ENCODE results near the gene HSPB3. TPM values are rescaled to one million over a fixed set of nuclear protein-coding genes. Genes with fewer than 3 reads are reported as not detected.
"Not testable (repeated sequence)": the region's sequence is repeated elsewhere in the genome, so short reads cannot be mapped to it uniquely, and the experiment has no call there.

HSPB3 gene
- total RNA-seq, 1 donor from 2014 or later, result 498 TPM

DNA sequence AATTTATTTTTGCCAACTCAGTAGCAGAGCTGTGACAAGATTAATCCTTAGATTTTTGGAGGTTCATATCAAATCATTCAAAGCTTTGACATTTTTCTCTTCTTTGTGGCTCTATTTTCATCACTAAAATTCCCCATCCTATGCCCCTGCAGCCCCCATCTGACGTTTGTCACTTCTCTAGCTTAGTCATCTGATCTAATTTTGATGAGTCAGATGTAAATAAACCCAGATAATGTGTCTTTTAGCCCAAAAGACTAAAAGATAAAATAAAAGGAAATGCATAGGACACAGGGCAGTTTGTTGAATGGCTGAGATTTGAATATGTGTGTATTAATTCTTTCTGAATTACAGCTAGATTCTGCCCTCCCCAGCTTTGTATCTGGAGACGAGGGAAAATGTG lies 897 bp upstream of the HSPB3 start:
- no peak for DNase-seq (ENCODE audit: low read depth)

DNA sequence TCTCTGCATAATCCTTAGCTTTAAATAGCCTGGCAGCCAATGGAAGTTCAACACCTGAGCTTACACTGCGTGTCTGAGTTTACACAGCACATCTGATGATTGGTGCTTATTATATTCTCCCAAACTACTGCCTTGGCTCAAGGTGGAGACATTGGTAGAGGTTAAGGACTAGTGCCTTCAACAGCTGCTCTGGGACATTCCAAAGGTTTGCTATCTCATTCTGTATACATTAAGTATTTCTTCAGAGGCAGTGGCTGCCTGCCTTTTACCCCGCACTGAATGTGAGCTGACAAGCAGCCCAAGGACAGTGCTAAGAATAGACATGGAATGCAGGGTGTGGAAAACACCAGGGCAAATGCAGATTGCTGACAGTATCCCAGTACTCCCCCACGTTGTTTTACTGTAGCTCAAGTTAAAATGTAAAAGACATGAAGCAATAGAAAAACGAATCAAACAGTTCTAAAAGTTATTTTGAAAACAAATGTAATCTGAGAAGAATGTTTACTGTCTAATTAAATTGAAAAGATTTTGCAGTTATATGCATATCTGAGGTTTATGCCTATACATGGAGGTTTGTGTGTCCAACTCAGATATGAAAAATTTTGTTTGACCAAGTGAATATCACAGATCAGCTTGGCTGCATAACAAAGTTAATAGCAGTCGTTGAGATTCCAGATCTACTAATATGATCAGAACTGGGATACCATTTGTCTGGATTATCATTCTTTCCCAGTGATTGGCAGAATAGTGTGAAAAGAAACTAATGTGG lies 1.8 kb downstream of the HSPB3 start:
- peak; percentile 95 for DNase-seq (ENCODE audit: low read depth)

DNA sequence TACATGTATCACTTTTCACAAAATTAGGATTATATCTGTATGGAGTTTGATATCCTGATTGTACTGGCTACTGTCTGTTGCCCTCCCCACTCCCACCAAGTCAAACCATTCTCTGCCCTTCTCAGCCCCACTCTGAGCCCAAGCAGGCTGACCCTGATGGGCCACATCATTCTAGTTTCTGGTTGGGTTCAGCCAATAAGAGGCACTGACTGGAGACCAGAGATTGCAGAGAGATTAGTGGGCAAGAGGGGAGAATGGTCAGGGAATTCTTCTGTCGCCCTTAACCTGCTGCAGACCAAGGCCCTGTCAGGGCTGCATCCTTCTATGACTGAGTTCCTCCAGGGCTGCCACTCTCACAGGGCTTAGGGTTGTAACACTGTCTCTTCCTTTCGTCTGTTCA lies 2.7 kb downstream of the HSPB3 start:
- DNase-seq (ENCODE audit: low read depth), result peak; percentile 90

DNA sequence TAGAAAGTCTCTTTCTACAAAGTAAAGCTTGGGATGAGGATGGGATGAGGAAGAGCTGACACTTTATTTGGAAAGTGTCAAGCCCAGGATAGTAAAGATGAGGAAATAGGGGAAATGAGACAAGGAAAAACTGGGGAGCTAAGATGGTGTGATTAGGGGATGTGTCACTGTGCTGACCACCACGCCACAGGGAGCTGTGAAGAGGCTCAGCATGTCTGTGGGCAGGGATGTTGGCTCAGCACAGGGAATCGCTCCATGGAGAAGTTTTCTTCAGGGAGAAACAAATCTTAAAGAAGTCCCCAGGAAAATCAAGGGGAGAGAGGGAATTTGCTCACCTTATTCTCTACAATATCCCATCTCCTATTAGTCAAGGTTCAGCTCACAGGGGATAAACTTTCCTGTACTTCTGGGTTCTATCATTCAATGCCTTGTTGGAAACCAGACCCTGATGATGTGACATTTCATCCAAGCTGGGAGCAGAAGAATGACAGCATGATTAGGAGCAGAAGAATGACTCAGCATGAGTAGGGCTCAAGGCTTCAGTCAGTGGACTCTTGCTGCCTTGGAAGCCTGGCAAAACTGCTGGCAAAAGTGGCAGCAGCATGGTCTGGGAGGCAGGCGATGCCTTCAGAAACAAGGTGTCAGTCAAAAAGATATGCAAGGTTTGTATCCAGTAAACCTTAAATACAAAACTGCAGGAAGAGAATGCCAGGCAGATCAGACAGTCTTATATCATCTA lies 4.9 kb downstream of the HSPB3 start:
- peak; percentile 87 for DNase-seq (ENCODE audit: low read depth)

DNA sequence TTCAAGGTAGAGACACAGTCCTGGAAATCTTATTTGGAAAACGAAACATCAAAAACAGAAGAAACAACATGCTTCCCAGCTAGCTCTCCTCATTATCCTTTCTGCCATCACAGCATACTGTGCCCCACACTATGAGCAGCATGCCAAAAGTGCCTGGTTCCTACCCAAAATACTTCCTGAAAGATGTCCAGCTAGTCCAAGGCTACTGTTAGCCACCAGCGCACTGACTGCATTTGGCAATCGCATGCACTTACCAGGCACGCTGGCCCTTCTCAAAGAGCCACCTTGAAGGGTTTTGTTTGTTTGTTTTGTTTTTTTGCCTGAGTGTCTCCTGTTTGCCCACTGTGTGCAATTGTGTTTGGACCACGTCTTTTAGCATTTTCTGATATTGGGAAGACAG lies 6.8 kb downstream of the HSPB3 start:
- DNase-seq (ENCODE audit: low read depth), result no peak

DNA sequence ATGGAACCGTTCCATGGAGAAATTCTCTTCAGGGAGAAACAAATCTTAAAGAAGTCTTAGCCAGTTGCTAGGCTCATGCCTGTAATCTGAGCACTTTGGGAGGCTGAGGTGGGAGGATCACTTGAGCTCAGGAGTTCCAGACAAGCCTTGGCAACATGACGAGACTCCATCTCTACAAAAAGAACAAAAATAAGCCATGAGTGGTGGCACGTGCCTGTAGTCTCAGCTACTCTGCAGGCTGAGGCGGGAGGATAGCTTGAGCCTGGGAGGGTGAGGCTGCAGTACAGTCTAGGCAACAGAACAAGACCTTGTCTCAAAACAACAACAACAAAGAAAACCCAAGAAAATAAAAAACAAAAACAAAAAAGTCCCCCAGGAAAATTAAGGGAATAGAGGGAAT lies 8.2 kb downstream of the HSPB3 start:
- no peak for DNase-seq (ENCODE audit: low read depth)

DNA sequence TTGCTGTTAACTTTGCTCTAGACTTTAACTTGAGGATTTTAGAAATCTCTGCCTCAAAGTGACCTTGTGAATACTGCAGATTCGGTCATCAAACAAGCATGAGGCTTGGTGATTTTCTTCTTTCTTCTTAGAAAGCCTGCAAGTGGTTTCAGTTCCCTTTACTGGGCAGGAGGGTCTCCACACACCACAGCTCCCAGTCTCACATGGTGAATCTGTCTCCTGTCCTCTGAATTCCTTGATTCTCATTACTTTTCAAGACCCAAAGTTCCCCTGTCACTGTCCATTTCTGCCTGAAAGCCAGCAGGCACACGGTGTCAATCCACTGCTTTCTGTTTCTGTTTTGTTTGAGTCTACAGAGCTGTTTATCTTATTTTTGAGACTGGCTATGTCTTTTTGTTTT lies 14.1 kb downstream of the HSPB3 start:
- peak; percentile 47 for DNase-seq (ENCODE audit: low read depth)

DNA sequence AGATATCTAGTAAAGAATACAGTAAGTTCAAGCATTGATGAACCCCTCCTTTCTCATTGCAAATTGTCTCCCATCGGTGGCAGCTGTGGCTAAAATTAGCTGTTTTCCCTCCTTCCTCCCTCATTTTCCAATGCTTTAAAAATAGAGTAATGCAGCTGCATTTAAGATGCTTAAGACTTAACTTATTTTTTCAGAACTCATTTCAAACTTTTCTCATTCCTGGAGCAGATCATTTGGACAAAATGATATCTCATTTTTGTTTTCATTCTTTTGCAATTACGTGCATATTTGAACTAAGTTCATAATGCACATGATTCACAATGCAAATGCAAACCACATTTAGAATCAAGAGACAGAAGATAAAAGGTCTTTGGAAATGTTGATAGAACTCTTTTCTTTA lies 14.6 kb downstream of the HSPB3 start:
- peak; percentile 48 for DNase-seq (ENCODE audit: low read depth)

DNA sequence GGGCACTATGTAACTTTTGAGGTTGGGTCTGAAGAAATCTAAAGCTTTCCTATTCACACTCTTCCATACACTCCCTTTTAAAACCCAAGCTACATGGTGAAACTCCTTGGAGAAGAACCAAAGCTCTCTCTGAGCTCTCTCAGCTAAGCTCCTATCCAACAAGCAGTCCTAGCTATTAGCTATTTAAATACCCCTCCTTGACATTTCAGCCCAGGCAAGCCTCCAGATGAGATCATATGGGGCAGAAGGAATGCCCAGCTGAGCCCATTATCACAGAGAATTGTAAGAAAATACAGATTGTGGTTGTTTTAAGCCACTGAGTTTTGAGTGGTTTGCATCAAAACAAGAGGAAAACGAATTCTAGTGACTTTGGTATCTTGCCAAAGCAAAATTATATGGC lies 15.2 kb downstream of the HSPB3 start:
- peak; percentile 78 for DNase-seq (ENCODE audit: low read depth)

DNA sequence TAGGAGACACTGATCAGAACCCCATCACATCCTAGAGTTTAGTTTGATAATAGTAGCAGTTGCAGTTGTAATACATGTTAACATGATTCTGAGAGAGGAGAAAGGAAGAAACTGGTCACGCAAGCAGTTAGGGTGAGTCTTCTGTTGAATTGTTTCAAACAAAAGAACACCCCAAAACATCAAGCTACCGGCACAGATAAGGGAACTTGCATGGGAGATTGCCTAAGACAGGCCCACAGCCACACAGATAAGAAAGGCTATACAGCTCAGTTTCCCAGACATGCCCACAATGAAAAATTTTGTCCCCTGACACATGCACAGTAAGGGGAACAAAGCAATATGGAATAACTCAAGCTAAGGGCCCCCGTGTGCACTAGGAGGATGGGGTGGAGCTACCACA lies 15.9 kb downstream of the HSPB3 start:
- DNase-seq (ENCODE audit: low read depth), result no peak

DNA sequence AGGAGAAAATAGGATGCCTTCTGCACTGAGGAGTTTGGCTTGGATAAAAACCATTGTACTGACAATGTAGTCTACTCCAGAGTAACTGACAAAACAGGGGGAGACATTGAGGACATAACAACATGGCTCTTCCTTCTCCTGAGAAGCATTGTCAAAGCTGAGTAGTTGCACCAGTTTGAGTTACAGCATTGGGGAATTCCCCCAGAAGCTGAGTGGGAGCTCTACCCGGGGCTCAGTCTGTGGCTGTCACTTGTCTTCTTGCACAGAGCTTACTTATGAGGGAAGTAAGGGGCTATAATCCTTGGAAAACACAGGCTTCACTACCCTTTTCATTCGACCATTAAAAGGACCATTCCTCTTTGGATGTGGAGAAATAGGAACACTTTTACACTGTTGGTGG lies 21.2 kb downstream of the HSPB3 start:
- DNase-seq (ENCODE audit: low read depth), result no peak

DNA sequence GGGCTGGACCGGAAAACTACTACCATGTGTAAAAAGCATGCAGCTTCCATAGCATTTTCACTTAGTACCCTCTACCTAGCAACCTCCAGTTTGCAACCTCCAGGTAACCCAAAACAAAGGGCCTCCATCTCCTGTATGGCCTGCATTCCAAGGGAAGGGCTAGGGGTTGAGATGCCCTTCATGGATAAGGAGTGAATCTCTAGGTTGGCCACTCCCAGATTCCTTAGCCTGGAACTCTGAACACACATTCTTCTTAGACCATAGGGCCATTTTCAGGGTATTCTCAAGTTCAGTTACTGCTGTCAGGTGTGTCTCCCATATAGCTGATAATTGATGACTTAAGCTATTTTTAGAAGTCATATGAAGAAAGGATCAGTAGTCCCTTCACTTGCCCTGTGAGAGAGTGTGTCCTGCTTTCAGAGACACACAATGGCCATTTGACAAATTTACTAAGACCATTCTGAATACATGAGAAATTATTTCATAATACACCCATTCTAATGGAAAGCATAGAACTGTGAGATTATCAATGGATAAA lies 22.5 kb downstream of the HSPB3 start:
- no peak for DNase-seq (ENCODE audit: low read depth)

DNA sequence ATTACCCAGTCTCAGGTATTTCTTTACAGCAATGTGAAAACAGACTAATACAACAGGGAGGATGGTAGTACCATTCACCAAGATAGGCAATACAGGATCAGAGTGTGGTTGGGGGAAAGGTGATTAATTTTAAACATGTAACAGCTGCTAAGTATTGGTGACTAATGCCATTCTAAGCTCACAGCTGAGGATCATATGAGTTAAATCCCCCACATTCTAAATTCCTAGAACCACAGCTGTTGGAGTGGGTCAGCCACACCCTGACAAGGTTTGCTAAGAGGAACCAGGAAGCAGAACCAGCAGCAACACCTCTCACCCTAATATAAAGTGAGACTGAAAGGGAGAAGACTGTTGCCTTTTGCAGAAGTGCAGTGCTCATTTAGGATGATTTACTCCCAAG lies 24.8 kb downstream of the HSPB3 start:
- peak; percentile 97 for DNase-seq (ENCODE audit: low read depth)

DNA sequence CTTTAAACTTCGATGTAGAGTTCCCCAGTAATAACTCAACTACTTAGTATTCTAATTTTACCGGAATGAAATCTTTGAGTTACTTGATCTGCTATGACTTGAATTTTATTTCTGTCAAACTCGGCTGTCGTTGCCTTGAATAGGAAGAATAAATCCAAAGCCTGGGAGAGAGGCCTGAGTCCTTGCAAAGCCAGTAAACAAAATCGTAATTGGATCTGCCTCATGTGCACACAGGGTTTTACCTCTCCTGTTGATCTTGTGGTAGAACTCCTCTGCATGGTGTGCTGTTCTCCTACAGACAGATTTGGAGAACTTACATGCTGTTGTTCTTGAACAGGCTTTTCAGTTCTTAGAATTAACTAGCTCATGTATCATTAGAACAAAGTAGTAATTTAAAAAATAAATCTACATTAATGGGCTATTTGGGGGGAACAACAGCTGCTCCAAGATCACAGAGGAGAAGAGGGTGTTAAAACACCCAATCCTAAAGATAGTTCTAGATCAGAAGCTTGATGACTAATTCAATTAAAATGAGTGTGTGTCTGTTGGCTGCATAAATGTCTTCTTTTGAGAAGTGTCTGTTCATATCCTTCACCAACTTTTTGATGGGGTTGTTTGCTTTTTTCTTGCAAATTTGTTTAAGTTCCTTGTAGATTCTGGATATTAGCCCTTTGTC lies 28.9 kb downstream of the HSPB3 start:
- DNase-seq (ENCODE audit: low read depth), result peak; percentile 89

DNA sequence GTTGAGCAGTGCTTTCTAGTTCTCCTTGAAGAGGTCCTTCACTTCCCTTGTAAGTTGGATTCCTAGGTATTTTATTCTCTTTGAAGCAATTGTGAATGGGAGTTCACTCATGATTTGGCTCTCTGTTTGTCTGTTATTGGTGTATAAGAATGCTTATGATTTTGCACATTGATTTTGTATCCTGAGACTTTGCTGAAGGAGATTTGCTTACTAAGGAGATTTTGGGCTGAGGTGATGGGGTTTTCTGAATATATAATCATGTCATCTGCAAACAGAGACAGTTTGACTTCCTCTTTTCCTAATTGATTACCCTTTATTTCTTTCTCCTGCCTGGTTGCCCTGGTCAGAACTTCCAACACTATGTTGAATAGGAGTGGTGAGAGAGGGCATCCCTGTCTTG lies 30.2 kb downstream of the HSPB3 start:
- DNase-seq (ENCODE audit: low read depth), result not testable (repeated sequence)

DNA sequence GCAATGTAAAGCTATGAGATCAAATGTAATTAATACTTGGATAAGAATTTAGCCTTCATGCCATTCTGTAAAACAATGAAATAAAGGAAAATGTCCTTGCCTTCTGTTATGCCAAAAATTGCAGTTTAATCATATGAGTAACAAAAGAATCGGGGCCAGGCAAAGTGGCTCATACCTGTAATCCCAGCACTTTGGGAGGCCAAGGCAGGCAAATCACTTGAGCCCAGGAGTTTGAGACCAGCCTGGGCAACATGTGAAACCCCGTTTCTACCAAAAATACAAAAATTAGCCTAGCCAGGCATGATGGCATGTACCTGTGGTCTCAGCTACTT lies 34.1 kb downstream of the HSPB3 start:
- not testable (repeated sequence) for DNase-seq (ENCODE audit: low read depth)

DNA sequence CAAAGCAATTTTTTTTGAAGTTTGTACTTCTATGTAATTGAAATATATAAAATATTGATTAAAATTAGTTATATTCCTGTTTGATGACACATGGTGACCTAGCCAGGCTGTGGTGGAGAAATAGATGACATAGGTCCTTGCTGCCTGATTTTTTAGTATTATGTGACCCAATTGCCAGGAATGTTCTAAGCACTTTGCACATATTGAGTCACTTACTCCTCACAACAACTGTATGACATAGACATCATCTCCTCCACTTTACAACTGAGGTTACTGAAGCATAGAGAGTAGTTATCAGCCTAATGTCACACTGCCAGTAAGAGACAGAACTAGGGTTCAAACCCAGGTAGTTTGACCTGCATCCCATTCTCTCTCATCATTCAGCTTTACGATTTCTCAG lies 35.8 kb downstream of the HSPB3 start:
- DNase-seq (ENCODE audit: low read depth), result no peak

DNA sequence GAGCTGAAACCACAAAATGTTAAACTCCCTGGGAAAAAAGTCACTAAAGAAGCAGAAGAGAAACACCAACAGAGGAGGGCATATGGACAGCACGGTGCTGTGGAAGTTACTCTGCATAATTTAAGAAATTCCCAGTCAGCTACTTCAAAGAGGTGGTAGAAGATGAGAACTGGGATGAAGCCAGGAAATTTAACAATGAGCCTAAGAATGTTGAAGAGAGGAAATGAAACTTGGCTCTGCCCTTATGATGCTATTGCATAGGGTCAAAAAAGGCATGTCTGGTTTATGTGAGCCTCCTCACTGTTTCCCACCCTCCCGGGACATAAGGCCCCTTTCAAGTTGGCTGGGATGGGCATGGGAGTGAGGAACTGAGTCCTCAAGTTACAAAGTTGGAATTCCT lies 36.7 kb downstream of the HSPB3 start:
- DNase-seq (ENCODE audit: low read depth), result no peak

DNA sequence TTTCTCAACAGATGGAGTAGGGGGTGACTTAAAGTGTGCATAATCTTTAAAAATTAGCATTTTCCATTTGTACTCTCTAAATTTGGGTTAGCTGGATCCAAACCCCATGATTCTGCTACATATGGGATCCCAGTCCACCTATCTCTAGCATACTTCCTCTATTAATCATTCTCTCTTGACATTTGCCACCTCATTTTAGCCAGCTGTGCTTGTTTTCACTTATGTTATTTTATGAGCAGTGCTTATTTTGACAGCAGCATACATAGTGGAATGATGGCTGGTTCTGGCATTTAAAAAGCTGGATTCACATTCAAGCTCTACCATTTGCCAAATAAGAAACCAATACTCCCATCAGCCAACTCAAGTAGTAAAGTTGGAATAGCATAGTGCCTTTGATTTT lies 39.5 kb downstream of the HSPB3 start:
- DNase-seq (ENCODE audit: low read depth), result no peak

Data from myocyte (in vitro differentiated cells).